HCT116 (cell line): ENCODE data around the gene ECE2.

Source experiments
- CBX3 ChIP-seq: IDR thresholded peaks from 2 replicates; pipeline ENCODE4 v1.6.1; 2012; ENCODE audit warnings: low read depth
- CTCF ChIP-seq, 3 experiments: fragments of 200-600 bp in 1 of 3; sonication (generic) in 1 of 3; IDR thresholded peaks in 2 of 3; conservative IDR thresholded peaks in 1 of 3; 2 replicates each; pipeline ENCODE4 v1.5.1; 2012 to 2017; ENCODE audit warnings: low read depth in 2 of 3, low read length in 2 of 3, antibody characterized with exemption in 1 of 3, borderline replicate concordance in 1 of 3, control low read depth in 1 of 3, mild to moderate bottlenecking in 1 of 3, mixed read lengths in 1 of 3, mixed run types in 1 of 3, moderate library complexity in 1 of 3; ENCODE audit not compliant: insufficient read depth in 1 of 3
- EZH2 ChIP-seq: fragments of 200-600 bp; sonication (generic); IDR thresholded peaks from 2 replicates; pipeline ENCODE4 v1.6.1; 2017; ENCODE audit warnings: antibody characterized with exemption, mixed run types
- EZH2phosphoT487 ChIP-seq: fragments of 200-600 bp; IDR thresholded peaks from 2 replicates; pipeline ENCODE4 v1.6.1; 2018; ENCODE audit warnings: antibody characterized with exemption, borderline replicate concordance
- POLR2A ChIP-seq: IDR thresholded peaks from 2 replicates; pipeline ENCODE4 v1.7.0; 2011; ENCODE audit warnings: borderline replicate concordance; ENCODE audit not compliant: insufficient read depth, insufficient read length; ENCODE audit errors: extremely low read depth
- POLR2AphosphoS5 ChIP-seq: IDR thresholded peaks from 2 replicates; pipeline ENCODE4 v1.6.1; 2011; ENCODE audit warnings: mild to moderate bottlenecking, low read depth, low read length, moderate library complexity
- SIN3A ChIP-seq: IDR thresholded peaks from 2 replicates; pipeline ENCODE4 v1.6.1; 2012; ENCODE audit warnings: low read depth
- YY1 ChIP-seq: IDR thresholded peaks from 2 replicates; pipeline ENCODE4 v1.6.1; 2011; ENCODE audit warnings: low read length, low read depth, moderate library complexity, mild to moderate bottlenecking; ENCODE audit not compliant: insufficient replicate concordance; ENCODE audit errors: extremely low read depth
- ZBTB33 ChIP-seq: IDR thresholded peaks from 2 replicates; pipeline ENCODE4 v1.6.1; 2011; ENCODE audit warnings: mild to moderate bottlenecking, low read length, moderate library complexity; ENCODE audit not compliant: insufficient replicate concordance; ENCODE audit errors: extremely low read depth
- ZNF274 ChIP-seq: fragments of 200-500 bp; sonication (Bioruptor generic); IDR thresholded peaks from 2 replicates; pipeline ENCODE4 v1.6.1; 2014; ENCODE audit warnings: mild to moderate bottlenecking, low read depth, low read length, inconsistent platforms
- TF ChIP-seq, protein P1 (sequence below): IDR thresholded peaks from 2 replicates; pipeline ENCODE4 v1.6.1; 2012
- TF ChIP-seq, protein P2 (sequence below): IDR thresholded peaks from 2 replicates; pipeline ENCODE4 v1.6.1; 2012
- TF ChIP-seq, protein P3 (sequence below): IDR thresholded peaks from 2 replicates; pipeline ENCODE4 v1.6.1; 2012; ENCODE audit warnings: low read depth

DNA sequence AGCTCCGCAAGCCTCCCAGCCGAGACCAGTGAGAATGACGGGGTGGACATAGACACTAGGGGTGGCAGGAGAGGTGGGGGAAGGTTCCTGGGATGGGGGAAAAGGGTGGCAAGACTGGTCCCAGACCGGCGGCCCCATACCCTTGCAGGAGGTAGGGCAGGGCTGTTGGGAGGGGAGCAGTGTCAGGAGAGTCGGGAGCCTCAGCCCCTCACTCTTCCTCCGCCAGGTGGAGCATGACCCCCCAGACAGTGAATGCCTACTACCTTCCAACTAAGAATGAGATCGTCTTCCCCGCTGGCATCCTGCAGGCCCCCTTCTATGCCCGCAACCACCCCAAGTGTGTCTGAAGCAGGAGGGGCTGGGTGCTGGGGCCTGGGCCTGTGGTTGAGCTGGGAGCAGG, 14.5 kb downstream of the ECE2 start:
- no peak for TF ChIP-seq POLR2A
- no peak for TF ChIP-seq EZH2phosphoT487
- TF ChIP-seq CTCF (IDR thresholded peaks at IDR 0.05 in 2 of 3, conservative IDR thresholded peaks at IDR 0.05 in 1 of 3; ENCODE audit: borderline replicate concordance in 1 of 3, insufficient read depth in 1 of 3, low read depth in 2 of 3, low read length in 2 of 3), result no peak
- no peak for TF ChIP-seq EZH2
- no peak for TF ChIP-seq ZNF274
- no peak for TF ChIP-seq POLR2AphosphoS5
- TF ChIP-seq, protein P1, sequence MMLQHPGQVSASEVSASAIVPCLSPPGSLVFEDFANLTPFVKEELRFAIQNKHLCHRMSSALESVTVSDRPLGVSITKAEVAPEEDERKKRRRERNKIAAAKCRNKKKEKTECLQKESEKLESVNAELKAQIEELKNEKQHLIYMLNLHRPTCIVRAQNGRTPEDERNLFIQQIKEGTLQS, result no peak
- no peak for TF ChIP-seq YY1
- TF ChIP-seq, protein P2, sequence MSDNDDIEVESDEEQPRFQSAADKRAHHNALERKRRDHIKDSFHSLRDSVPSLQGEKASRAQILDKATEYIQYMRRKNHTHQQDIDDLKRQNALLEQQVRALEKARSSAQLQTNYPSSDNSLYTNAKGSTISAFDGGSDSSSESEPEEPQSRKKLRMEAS, result no peak
- TF ChIP-seq SIN3A, result no peak
- no peak for TF ChIP-seq CBX3
- TF ChIP-seq, protein P3, sequence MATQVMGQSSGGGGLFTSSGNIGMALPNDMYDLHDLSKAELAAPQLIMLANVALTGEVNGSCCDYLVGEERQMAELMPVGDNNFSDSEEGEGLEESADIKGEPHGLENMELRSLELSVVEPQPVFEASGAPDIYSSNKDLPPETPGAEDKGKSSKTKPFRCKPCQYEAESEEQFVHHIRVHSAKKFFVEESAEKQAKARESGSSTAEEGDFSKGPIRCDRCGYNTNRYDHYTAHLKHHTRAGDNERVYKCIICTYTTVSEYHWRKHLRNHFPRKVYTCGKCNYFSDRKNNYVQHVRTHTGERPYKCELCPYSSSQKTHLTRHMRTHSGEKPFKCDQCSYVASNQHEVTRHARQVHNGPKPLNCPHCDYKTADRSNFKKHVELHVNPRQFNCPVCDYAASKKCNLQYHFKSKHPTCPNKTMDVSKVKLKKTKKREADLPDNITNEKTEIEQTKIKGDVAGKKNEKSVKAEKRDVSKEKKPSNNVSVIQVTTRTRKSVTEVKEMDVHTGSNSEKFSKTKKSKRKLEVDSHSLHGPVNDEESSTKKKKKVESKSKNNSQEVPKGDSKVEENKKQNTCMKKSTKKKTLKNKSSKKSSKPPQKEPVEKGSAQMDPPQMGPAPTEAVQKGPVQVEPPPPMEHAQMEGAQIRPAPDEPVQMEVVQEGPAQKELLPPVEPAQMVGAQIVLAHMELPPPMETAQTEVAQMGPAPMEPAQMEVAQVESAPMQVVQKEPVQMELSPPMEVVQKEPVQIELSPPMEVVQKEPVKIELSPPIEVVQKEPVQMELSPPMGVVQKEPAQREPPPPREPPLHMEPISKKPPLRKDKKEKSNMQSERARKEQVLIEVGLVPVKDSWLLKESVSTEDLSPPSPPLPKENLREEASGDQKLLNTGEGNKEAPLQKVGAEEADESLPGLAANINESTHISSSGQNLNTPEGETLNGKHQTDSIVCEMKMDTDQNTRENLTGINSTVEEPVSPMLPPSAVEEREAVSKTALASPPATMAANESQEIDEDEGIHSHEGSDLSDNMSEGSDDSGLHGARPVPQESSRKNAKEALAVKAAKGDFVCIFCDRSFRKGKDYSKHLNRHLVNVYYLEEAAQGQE, result no peak
- TF ChIP-seq ZBTB33, result no peak
